Tibial nerve (tissue), 4 donors: ENCODE measurements around the gene OSCP1.

ENCODE experiments used
- CTCF ChIP-seq, 5 experiments: fragments of 200-600 bp in 3 of 5; fragments of 450-650 bp in 2 of 5; sonication (generic) in 3 of 5; IDR thresholded peaks; one replicate each; pipeline ENCODE4 v1.5.1; 2016 to 2019; ENCODE audit warnings: antibody characterized with exemption in 5 of 5, mild to moderate bottlenecking in 3 of 5, moderate library complexity in 2 of 5
- EP300 ChIP-seq, 2 donors: sonication (generic); formaldehyde crosslinking; IDR thresholded peaks; one replicate each; pipeline ENCODE4 v1.6.1; 2017; ENCODE audit warnings: antibody characterized with exemption in 2 of 2, mild to moderate bottlenecking in 1 of 2
- POLR2A ChIP-seq, 2 donors: fragments of 450-650 bp; IDR thresholded peaks; one replicate each; pipeline ENCODE4 v1.6.1; 2017; ENCODE audit warnings: antibody characterized with exemption in 2 of 2, mild to moderate bottlenecking in 2 of 2, moderate library complexity in 2 of 2

GRCh38 chr1:36486439-36487335 is 36.4 kb upstream of the OSCP1 start:
- no peak for TF ChIP-seq POLR2A (IDR thresholded peaks at IDR 0.05)
- no peak for TF ChIP-seq CTCF (IDR thresholded peaks at IDR 0.05)
- peak in 1 of 2 donors; percentile 65 for TF ChIP-seq EP300 (IDR thresholded peaks at IDR 0.05)
